ENCODE measurements around the gene ARID1B.

Gene ARID1B

GRCh38 chr6:156954191-156954590, 177.0 kb downstream of the ARID1B start:
- in situ Hi-C loops (cut with MboI; ENCODE audit: low sequenced_read_pairs), result no loop called here

DNA sequence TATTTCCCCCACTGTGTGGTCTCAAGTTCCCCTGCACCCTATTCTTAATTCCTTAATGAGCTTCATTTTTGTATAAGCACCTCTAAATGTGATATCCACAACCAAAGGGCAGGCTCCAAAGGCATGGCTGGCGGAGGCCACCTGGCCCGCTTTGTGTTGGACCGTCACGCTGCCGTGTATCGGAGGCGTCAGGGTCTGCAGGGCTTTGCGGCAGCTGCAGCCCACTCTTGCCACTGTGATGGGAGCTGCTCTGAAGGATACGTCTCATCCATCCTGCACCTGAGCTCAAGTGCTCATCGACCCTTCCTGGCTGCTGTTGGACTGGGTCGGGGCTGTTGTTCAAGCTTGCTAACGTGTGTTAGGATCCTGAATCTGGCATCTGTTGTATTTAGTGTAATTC, 177.6 kb downstream of the ARID1B start:
- in situ Hi-C loops (cut with MboI; ENCODE audit: low sequenced_read_pairs), result no loop called here

DNA sequence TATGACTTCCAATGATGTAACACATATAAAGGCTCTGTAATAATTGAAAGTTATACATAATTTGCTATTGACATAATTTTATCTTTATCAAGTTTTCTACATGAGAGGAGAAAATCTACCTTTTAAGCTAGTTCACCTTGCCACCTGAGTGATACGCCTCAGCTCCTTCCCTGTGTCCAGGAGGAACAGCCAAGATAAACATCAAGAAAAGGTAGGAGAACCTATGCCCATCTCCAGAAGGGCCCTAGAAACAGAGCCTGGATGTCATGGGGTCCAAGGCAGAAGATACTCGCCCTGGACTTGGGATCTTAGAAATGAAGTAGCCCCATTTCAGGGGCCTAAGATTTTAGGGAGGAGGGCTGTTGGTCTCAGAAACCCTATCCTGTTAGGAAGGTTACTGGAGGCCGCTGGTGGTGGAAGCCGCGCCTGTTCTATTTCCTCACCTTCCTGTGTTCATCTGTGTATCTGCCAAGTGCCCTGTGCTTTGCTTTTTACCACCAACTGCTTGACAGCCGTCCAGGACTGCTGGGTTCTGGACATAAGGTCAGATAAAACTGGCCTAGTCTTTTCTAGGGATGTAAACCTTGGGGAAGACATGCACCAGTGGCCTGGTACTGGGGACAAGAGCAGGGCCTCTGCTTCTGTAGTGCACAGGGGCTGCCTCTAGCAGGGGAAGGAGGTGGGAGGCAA, 178.5 kb downstream of the ARID1B start:
- in situ Hi-C loops (cut with MboI; ENCODE audit: low sequenced_read_pairs), result no loop called here

DNA sequence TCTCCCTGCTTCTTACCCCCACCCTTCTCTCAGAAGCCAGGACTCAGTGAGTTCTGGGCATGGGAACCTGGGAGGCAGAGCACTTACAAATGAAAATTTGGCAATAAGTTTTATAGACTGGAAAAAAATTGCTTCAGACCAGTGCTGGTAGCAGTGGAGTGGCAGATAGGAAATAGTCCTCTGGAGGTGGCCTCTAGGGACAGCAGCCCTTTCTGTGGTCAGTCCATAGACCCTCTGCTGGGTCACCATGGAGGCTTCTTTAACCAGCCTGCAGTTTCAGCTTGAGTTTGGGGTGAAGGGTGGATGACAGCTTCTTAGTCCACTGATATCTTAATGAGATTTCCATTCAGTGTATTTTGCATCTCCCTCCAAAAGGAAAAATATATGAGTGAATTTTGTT, 179.1 kb downstream of the ARID1B start:
- in situ Hi-C loops (cut with MboI; ENCODE audit: low sequenced_read_pairs), result no loop called here

DNA sequence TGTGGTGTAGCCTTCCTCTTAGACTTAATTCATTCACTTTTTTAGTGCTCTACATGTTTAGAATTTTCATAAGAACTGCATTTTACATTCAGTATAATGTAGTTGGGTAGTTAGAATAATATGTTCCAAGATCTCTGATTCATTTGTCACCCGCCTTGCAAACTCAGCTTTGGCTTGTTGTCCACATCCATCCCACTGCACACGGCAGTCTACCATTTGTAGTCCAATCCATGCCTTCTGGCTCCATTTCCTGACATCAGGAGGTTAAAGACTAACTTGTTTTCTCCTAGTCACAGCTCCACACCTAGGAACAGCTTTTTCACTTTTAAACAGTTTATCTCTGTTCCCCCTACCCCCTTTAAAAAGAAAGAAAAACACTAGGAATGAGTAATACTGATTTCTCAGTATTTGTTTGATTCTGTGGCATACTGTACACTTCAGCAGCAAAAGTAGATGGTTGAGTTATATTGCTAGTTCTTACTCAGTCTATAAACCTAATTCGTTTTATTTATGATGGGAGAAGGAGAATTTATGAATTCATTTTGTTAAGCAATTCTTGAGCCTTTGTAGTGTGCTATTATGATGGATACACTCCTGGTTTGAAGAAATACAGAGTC, 180.9 kb downstream of the ARID1B start:
- in situ Hi-C loops (cut with MboI; ENCODE audit: low sequenced_read_pairs), result no loop called here

- in situ Hi-C loops (cut with MboI; ENCODE audit: low sequenced_read_pairs), result no loop called here
Observed at GRCh38 chr6:156960525-156960924, 183.3 kb downstream of the ARID1B start.

DNA sequence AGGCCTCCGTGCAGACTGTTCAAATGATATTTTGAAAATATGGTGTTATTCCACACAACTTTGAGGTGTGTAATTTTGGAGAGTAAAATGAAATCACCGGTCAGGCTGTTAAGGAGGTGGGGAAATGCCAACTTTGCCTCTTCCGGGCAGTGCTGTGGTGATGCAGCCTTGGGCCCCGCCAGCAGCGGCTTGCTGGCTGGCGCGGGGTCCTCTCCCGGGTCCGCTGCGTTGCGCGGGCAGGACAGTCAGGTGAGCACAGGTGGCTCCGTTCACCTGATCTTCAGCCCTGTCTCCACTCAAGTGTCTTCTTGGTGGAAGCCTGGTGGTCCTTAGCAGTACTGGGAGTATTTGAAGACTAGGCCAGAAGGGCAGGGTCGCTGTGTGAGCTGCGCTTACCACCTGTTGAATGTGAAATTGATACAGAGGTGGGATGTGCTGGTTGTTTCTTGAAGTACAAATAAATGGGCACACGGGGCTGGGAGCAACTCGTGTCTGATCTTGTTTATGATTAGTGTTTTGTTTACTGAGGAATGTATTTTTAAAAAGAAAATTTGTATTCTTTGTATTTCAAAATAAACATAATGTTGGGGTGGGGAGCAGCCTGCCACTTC, 184.2 kb downstream of the ARID1B start:
- in situ Hi-C loops (cut with MboI; ENCODE audit: low sequenced_read_pairs), result no loop called here

- in situ Hi-C loops (cut with MboI; ENCODE audit: low sequenced_read_pairs), result no loop called here
Observed at GRCh38 chr6:156963712-156964700, 186.8 kb downstream of the ARID1B start.

GRCh38 chr6:156967852-156968251, 190.7 kb downstream of the ARID1B start:
- in situ Hi-C loops (cut with MboI; ENCODE audit: low sequenced_read_pairs), result no loop called here

- in situ Hi-C loops (cut with MboI; ENCODE audit: low sequenced_read_pairs), result no loop called here
Observed at GRCh38 chr6:156969233-156969632, 192.1 kb downstream of the ARID1B start.

DNA sequence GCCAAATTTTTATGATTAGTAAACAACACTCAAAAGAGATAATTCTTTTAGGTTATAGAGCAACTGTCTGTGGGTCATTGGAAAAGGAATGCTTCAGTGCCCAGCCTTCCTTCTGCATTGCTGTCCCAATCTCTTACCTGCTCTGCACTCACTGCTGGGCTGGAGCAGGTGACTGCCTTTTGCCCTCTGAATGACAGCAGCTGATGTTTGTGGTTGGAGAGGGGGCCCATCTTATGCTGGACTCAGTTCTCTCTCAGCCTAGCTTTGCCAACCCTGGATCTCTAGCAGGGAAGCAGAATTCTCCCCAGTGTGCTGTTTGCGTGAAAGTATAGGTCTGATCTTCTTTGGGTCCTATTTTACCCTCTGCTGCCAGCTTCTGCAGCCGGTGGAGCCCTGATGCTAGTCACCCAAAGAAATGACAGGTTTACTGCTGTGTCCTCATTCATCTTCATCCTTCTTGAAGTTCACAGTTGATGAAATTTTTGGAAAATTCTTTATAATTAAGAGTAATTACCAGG, 193.5 kb downstream of the ARID1B start:
- in situ Hi-C loops (cut with MboI; ENCODE audit: low sequenced_read_pairs), result no loop called here

- in situ Hi-C loops (cut with MboI; ENCODE audit: low sequenced_read_pairs), result no loop called here
Observed at GRCh38 chr6:156971153-156971885, 194.1 kb downstream of the ARID1B start.

GRCh38 chr6:156972145-156972544, 195.0 kb downstream of the ARID1B start:
- in situ Hi-C loops (cut with MboI; ENCODE audit: low sequenced_read_pairs), result no loop called here

DNA sequence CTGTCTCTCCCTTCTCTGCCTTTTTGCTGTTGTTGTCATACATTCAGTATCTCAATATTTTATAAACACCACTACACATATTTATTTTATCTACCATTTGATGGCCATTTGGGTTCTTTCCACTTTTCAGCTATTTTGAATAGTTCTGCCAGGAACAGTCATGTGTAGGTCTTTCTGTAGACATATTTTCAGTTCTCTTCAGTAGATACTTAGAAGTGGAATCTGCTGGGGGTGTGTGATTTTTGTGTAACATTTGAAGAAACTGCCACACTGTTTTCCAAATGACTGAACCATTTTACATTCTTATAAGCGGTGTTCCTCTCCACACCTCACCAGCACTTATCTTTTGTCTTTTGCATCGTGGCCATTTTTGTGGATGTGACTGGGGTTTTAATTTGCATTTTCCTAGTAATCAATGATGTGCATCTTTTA, 197.7 kb downstream of the ARID1B start:
- in situ Hi-C loops (cut with MboI; ENCODE audit: low sequenced_read_pairs), result no loop called here

DNA sequence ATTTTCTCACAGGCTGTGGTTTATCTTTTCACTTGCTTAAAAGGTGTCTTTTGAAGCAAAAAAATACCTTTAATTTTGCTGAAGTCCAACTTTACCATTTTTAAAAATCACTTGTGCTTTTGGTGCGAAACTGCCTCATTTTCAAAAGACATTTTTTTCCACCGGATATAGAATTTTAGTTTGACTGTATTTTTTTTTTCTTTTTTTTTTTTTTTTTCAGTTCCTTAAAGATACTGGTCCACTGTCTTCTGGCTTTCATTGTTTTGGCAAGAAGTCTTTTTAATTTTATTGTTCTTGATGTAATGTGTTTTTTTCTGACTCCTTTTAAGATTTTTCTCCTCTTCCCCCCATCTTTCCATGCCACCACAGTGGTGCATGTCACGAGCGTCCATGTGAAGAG, 198.2 kb downstream of the ARID1B start:
- in situ Hi-C loops (cut with MboI; ENCODE audit: low sequenced_read_pairs), result no loop called here

GRCh38 chr6:156976216-156977127, 199.3 kb downstream of the ARID1B start:
- in situ Hi-C loops (cut with MboI; ENCODE audit: low sequenced_read_pairs), result no loop called here

DNA sequence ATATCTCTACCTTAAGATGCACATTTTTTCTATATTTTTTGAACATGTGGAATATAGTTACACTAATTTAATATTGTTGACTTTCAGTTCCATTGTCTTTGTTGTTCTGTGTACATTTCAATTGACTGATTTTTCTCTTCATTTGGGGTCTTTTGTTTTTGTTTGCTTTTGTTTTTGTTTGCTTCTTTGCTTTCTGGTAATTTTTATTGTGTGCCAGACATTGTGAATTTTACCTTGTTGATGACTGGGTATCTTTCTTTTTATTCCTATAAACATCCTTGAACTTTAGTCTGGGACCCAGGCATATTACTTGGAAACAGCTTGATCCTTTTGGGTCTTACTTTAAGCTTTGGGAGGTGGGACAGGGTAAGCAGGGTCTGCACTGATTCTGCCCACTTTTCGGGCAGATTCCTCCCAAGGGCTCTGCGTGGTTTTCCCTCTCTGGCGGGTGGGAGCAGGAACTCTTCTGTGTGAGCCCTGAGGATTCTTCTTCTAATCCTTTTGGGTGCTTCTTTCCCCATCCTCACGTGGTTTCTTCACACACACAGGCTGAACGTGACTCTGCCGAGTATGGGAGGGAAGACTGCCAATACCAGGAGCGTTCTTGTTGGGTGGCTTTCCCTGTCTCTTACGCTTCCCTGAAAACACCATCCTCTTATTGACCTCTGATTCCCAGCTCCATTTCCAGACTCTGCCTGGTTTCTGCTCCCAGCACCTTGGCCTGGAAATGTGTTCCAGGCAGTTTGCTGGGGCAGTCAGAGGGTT, 200.5 kb downstream of the ARID1B start:
- in situ Hi-C loops (cut with MboI; ENCODE audit: low sequenced_read_pairs), result no loop called here

- in situ Hi-C loops (cut with MboI; ENCODE audit: low sequenced_read_pairs), result no loop called here
Observed at GRCh38 chr6:156978948-156979347, 201.8 kb downstream of the ARID1B start.
